Measurements from ENCODE around the gene OR2AT4. TPM values are rescaled to one million over a fixed set of nuclear protein-coding genes. Genes with fewer than 3 reads are reported as not detected.
"Not testable (repeated sequence)": the region's sequence is repeated elsewhere in the genome, so short reads cannot be mapped to it uniquely, and the experiment has no call there.

OR2AT4 gene
- total RNA-seq, 2 donors from 2014 or later: under 0.01 TPM; not detected in 1

DNA sequence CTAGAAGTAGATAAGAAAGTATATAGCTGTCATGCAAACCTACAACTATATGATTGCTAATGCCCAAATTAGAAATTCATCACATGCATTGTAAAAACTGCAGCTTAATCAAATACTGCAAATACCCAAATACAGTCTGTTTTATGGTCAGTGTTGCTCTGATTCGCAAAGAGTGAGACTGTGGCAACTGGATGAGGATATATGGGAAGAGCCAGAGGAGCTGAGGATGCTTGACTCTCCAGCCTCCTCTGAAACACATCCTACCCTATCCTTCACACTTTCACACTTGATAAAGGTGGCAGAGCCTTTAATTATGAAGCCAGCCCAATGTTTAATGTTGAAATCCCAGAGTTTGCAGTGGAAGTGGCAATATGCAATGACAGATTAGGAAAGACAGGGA, 21.9 kb upstream of the OR2AT4 start:
- no peak for TF ChIP-seq CTCF (IDR thresholded peaks at IDR 0.05)
- TF ChIP-seq POLR2A (IDR thresholded peaks at IDR 0.05): no peak
- Histone ChIP-seq H3K36me3 (replicated peaks in 1 of 2; ENCODE audit: insufficient read depth in 1 of 2, low read depth in 2 of 2) (no peaks in the 10 kb centered on the region), H3K4me1 (no peaks in the 10 kb centered on the region), H3K4me3 (no peak overlapping the region), H3K9me3 (peaks cover 0 to 4% (median 0%) of the 10 kb centered on the region in 3 donors), H3K27ac (no peak overlapping the region), H3K27me3 (no peaks in the 10 kb centered on the region)
- no peak for DNase-seq
- no peak for ATAC-seq
- 0 to 37% methylated on average over 1 of the region's 1 CpG for WGBS, 2 donors
- intact Hi-C loops (cut with DNase I): no loop called here

- intact Hi-C loops (cut with DNase I): no loop called here
- Histone ChIP-seq H3K27ac (no peak overlapping the region), H3K27me3 (no peaks in the 10 kb centered on the region), H3K36me3 (replicated peaks in 1 of 2; ENCODE audit: insufficient read depth in 1 of 2, low read depth in 2 of 2) (no peaks in the 10 kb centered on the region), H3K4me1 (no peaks in the 10 kb centered on the region), H3K4me3 (no peak overlapping the region), H3K9me3 (peaks cover 0 to under 1% (median 0%) of the 10 kb centered on the region in 3 donors)
- ATAC-seq (no peak), DNase-seq (no peak)
- WGBS, 2 donors: 79 to 86% methylated on average over 2 of the region's 2 CpGs
- TF ChIP-seq POLR2A (IDR thresholded peaks at IDR 0.05) (no peak), CTCF (IDR thresholded peaks at IDR 0.05) (no peak)
These were observed 17.8 kb upstream of the OR2AT4 start for GRCh38 chr11:75114465-75114864.

DNA sequence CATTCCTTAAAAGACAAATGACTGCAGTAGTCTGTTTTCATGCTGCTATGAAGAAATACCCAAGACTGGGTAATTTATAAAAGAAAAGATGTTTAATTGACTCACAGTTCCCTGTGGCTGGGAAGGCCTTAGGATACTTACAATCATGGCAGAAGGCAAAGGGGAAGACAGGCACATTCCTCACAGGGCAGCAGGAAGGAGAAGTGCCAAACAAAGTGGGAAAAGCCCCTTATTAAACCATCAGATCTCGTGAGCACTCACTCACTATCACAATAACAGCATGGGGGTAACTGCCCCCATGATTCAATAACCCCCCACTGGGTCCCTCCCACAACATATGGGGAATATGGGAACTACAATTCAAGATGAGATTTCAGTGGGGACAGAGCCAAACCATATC, 16.4 kb upstream of the OR2AT4 start:
- ATAC-seq (no peak), DNase-seq (no peak)
- H3K9me3 ChIP-seq: no peaks in the 10 kb centered on the region
- no peak overlapping the region for H3K27ac ChIP-seq
- H3K4me1 ChIP-seq: no peaks in the 10 kb centered on the region
- intact Hi-C loops (cut with DNase I): no loop called here
- WGBS, 2 donors: 20 to 31% methylated on average over 1 of the region's 1 CpG
- no peaks in the 10 kb centered on the region for H3K27me3 ChIP-seq
- TF ChIP-seq CTCF (IDR thresholded peaks at IDR 0.05) (no peak), POLR2A (IDR thresholded peaks at IDR 0.05) (no peak)
- no peaks in the 10 kb centered on the region for H3K36me3 ChIP-seq (replicated peaks in 1 of 2; ENCODE audit: insufficient read depth in 1 of 2, low read depth in 2 of 2)
- H3K4me3 ChIP-seq: no peak overlapping the region

- Histone ChIP-seq H3K36me3 (replicated peaks in 1 of 2; ENCODE audit: insufficient read depth in 1 of 2, low read depth in 2 of 2) (no peaks in the 10 kb centered on the region), H3K4me3 (no peak overlapping the region), H3K4me1 (no peaks in the 10 kb centered on the region), H3K27ac (no peak overlapping the region), H3K9me3 (no peaks in the 10 kb centered on the region), H3K27me3 (no peaks in the 10 kb centered on the region)
- DNase-seq (no peak), ATAC-seq (no peak)
- intact Hi-C loops (cut with DNase I): no loop called here
- WGBS, 2 donors: 80 to 81% methylated on average over 2 of the region's 2 CpGs
- TF ChIP-seq POLR2A (IDR thresholded peaks at IDR 0.05): no peak
- no peak for TF ChIP-seq CTCF (IDR thresholded peaks at IDR 0.05)
These were observed 15.5 kb upstream of the OR2AT4 start for GRCh38 chr11:75112200-75112599.

DNA sequence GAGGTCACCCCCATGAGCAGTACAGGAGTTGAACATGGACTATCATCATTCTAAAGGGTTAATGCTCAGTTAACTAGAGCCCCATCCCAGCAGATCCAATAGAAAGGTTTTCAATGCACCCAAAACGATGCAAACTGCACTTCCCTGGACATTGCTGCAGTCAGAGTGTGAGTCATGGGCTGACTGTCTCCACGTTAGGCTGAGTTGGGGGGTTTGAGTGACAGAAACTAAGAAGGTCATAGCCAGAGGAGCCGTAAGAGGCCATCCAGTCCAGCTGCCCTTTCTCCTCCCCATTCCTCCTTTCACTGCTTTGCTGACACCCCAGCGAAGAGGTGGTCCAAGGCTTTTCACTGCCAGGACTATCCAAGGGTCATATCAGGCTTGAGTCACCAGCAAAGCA, 10.5 kb upstream of the OR2AT4 start:
- 74 to 82% methylated on average over 4 of the region's 4 CpGs for WGBS, 2 donors
- intact Hi-C loops (cut with DNase I): no loop called here
- ATAC-seq (no peak), DNase-seq (no peak)
- no peaks in the 10 kb centered on the region for H3K27me3 ChIP-seq
- no peak overlapping the region for H3K27ac ChIP-seq
- no peaks in the 10 kb centered on the region for H3K9me3 ChIP-seq
- no peaks in the 10 kb centered on the region for H3K4me1 ChIP-seq
- no peaks in the 10 kb centered on the region for H3K36me3 ChIP-seq (replicated peaks in 1 of 2; ENCODE audit: insufficient read depth in 1 of 2, low read depth in 2 of 2)
- TF ChIP-seq POLR2A (IDR thresholded peaks at IDR 0.05) (no peak), CTCF (IDR thresholded peaks at IDR 0.05) (no peak)
- H3K4me3 ChIP-seq: no peak overlapping the region

- WGBS, 2 donors: 52 to 54% methylated on average over 2 of the region's 2 CpGs
- DNase-seq; intact Hi-C loops (cut with DNase I); H3K36me3 ChIP-seq (replicated peaks in 1 of 2; ENCODE audit: insufficient read depth in 1 of 2, low read depth in 2 of 2); H3K9me3 ChIP-seq; H3K4me1 ChIP-seq; H3K27ac ChIP-seq; ATAC-seq; H3K4me3 ChIP-seq; H3K27me3 ChIP-seq: not testable (repeated sequence)
These were observed 9.4 kb upstream of the OR2AT4 start for GRCh38 chr11:75105967-75106681.

All from body of pancreas (tissue), 4 donors.